ENCODE results near the gene ID3.

ID3 gene

GRCh38 chr1:23598424-23598823 is 39.1 kb upstream of the ID3 start:
- no peak overlapping the region for H3K4me3 ChIP-seq (ENCODE audit: low read depth, low read length)
- no peak for TF ChIP-seq CTCF (IDR thresholded peaks at IDR 0.05; ENCODE audit: low read depth, low read length, missing control alignments)
- no peak for DNase-seq (ENCODE audit: low read depth)

- no peak for TF ChIP-seq CTCF (IDR thresholded peaks at IDR 0.05; ENCODE audit: low read depth, low read length, missing control alignments)
- H3K4me3 ChIP-seq (ENCODE audit: low read depth, low read length): no peak overlapping the region
- no peak for DNase-seq (ENCODE audit: low read depth)
These were observed 38.5 kb upstream of the ID3 start for GRCh38 chr1:23597635-23598388.

GRCh38 chr1:23596382-23597358 is 37.4 kb upstream of the ID3 start:
- no peak for TF ChIP-seq CTCF (IDR thresholded peaks at IDR 0.05; ENCODE audit: low read depth, low read length, missing control alignments)
- no peak for DNase-seq (ENCODE audit: low read depth)
- no peak overlapping the region for H3K4me3 ChIP-seq (ENCODE audit: low read depth, low read length)

GRCh38 chr1:23594927-23595353 is 35.6 kb upstream of the ID3 start:
- TF ChIP-seq CTCF (IDR thresholded peaks at IDR 0.05; ENCODE audit: low read depth, low read length, missing control alignments): no peak
- peak overlapping the region; percentile 22 for H3K4me3 ChIP-seq (ENCODE audit: low read depth, low read length)
- DNase-seq (ENCODE audit: low read depth): no peak

GRCh38 chr1:23594149-23594907 is 35.0 kb upstream of the ID3 start:
- peak overlapping the region; percentile 22 for H3K4me3 ChIP-seq (ENCODE audit: low read depth, low read length)
- no peak for DNase-seq (ENCODE audit: low read depth)
- no peak for TF ChIP-seq CTCF (IDR thresholded peaks at IDR 0.05; ENCODE audit: low read depth, low read length, missing control alignments)

GRCh38 chr1:23593556-23594148 is 34.4 kb upstream of the ID3 start:
- DNase-seq (ENCODE audit: low read depth): no peak
- peak overlapping the region; percentile 11; the same call in 1 of the 2 replicates for H3K4me3 ChIP-seq (ENCODE audit: low read depth, low read length)
- no peak for TF ChIP-seq CTCF (IDR thresholded peaks at IDR 0.05; ENCODE audit: low read depth, low read length, missing control alignments)
